ENCODE data around the gene ZMYND15. TPM values are rescaled to one million over a fixed set of nuclear protein-coding genes. Genes with fewer than 3 reads are reported as not detected.

Gene ZMYND15
- total and polyA plus RNA-seq, 2 of the 13 experiments (the other 11 are each of a cell fraction or from before 2014, with no cell fraction given): 0.24 to 2.7 TPM

DNA sequence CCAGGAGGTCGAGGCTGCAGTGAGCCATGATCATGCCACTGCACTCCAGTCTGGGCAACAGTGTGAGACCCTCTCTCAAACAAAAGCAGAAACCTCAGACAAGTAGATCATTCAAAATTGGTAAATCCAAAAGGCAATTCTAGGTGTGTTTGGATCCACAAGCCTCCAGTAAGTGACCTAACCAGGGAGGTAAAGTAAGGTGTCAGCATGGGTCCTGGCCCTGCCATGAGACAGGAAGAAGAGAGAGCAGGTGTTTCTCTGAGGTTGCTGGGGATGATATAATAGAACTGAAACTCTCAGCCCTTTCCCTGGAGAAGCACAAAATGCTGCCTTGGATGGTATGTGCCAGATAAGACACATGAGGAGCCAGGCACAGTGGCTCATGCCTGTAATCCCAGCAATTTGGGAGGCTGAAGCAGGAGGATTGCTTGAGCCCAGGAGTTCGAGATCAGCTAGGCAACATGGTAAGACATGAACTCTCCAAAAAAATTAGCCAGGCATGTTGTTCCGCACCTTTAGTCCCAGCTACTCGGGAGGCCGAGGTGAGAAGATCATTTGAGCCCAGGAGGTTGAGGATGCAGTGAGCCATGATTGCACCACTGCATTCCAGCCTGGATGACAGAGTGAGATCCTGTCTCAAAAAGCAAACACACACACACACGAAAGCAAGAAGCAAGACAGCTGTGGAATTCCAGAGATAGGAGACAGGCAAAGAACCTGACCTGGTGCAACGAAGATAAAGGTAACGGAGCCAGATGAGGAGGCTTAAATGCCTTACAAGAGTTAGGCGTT lies 38.5 kb downstream of the ZMYND15 start (continued):
- TF ChIP-seq, protein P1, sequence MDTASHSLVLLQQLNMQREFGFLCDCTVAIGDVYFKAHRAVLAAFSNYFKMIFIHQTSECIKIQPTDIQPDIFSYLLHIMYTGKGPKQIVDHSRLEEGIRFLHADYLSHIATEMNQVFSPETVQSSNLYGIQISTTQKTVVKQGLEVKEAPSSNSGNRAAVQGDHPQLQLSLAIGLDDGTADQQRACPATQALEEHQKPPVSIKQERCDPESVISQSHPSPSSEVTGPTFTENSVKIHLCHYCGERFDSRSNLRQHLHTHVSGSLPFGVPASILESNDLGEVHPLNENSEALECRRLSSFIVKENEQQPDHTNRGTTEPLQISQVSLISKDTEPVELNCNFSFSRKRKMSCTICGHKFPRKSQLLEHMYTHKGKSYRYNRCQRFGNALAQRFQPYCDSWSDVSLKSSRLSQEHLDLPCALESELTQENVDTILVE (CRISPR knock-in tag; IDR thresholded peaks at IDR 0.05): peak; percentile 76; the same call in 1 of the 2 replicates
- TF ChIP-seq SNAI1 (CRISPR knock-in tag; IDR thresholded peaks at IDR 0.05; ENCODE audit: borderline replicate concordance) (no peak), FOXJ3 (CRISPR knock-in tag; IDR thresholded peaks at IDR 0.05; ENCODE audit: borderline replicate concordance) (peak; percentile 68), RARA (CRISPR knock-in tag; IDR thresholded peaks at IDR 0.05) (peak; percentile 79), SP4 (CRISPR knock-in tag; IDR thresholded peaks at IDR 0.05) (no peak), MXI1 (IDR thresholded peaks at IDR 0.05; ENCODE audit: borderline replicate concordance, low read depth, low read length) (no peak), SIN3B (IDR thresholded peaks at IDR 0.05; ENCODE audit: low read length) (no peak), EED (CRISPR knock-in tag; IDR thresholded peaks at IDR 0.05) (no peak), ZNF549 (CRISPR knock-in tag; IDR thresholded peaks at IDR 0.05) (no peak), SMC3 (IDR thresholded peaks at IDR 0.05; ENCODE audit: low read length) (peak; percentile 48), KMT2A (CRISPR knock-in tag; IDR thresholded peaks at IDR 0.05) (peak; percentile 73; the same call in 1 of the 2 replicates), ZNF354B (CRISPR knock-in tag; IDR thresholded peaks at IDR 0.05) (no peak), ASH2L (IDR thresholded peaks at IDR 0.05; ENCODE audit: insufficient read length, low read depth, low read length) (no peak), ZNF296 (CRISPR knock-in tag; conservative IDR thresholded peaks at IDR 0.05) (no peak), CREB1 (IDR thresholded peaks at IDR 0.05) (0 out of 2 replicates have a peak, but pooled peaks have one; percentile 16), CREB1 (CRISPR knock-in tag; IDR thresholded peaks at IDR 0.05) (no peak), PAF1 (CRISPR knock-in tag; IDR thresholded peaks at IDR 0.05) (peak; percentile 46; the same call in 1 of the 2 replicates), ZNF572 (CRISPR knock-in tag; IDR thresholded peaks at IDR 0.05) (no peak), ZNF563 (CRISPR knock-in tag; IDR thresholded peaks at IDR 0.05) (no peak), ONECUT2 (CRISPR knock-in tag; IDR thresholded peaks at IDR 0.05) (no peak), NR2C2 (CRISPR knock-in tag; IDR thresholded peaks at IDR 0.05; ENCODE audit: borderline replicate concordance) (no peak; the same call in 1 of the 2 replicates)
- TF ChIP-seq, protein P2, sequence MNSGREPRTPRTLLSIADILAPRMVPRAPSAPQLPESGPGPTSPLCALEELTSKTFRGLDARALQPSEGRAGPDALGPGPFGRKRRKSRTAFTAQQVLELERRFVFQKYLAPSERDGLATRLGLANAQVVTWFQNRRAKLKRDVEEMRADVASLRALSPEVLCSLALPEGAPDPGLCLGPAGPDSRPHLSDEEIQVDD (CRISPR knock-in tag; IDR thresholded peaks at IDR 0.05; ENCODE audit: borderline replicate concordance): no peak
- TF ChIP-seq, protein P3, sequence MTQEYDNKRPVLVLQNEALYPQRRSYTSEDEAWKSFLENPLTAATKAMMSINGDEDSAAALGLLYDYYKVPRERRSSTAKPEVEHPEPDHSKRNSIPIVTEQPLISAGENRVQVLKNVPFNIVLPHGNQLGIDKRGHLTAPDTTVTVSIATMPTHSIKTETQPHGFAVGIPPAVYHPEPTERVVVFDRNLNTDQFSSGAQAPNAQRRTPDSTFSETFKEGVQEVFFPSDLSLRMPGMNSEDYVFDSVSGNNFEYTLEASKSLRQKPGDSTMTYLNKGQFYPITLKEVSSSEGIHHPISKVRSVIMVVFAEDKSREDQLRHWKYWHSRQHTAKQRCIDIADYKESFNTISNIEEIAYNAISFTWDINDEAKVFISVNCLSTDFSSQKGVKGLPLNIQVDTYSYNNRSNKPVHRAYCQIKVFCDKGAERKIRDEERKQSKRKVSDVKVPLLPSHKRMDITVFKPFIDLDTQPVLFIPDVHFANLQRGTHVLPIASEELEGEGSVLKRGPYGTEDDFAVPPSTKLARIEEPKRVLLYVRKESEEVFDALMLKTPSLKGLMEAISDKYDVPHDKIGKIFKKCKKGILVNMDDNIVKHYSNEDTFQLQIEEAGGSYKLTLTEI (CRISPR knock-in tag; conservative IDR thresholded peaks at IDR 0.05): no peak
- TF ChIP-seq, protein P4, sequence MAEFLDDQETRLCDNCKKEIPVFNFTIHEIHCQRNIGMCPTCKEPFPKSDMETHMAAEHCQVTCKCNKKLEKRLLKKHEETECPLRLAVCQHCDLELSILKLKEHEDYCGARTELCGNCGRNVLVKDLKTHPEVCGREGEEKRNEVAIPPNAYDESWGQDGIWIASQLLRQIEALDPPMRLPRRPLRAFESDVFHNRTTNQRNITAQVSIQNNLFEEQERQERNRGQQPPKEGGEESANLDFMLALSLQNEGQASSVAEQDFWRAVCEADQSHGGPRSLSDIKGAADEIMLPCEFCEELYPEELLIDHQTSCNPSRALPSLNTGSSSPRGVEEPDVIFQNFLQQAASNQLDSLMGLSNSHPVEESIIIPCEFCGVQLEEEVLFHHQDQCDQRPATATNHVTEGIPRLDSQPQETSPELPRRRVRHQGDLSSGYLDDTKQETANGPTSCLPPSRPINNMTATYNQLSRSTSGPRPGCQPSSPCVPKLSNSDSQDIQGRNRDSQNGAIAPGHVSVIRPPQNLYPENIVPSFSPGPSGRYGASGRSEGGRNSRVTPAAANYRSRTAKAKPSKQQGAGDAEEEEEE (CRISPR knock-in tag; IDR thresholded peaks at IDR 0.05; ENCODE audit: borderline replicate concordance): no peak
